ENCODE measurements around the gene CFAP77. TPM values are rescaled to one million over a fixed set of nuclear protein-coding genes. Genes with fewer than 3 reads are reported as not detected.
"Not testable (repeated sequence)": the region's sequence is repeated elsewhere in the genome, so short reads cannot be mapped to it uniquely, and the experiment has no call there.

Gene CFAP77
- total and polyA plus RNA-seq, 10 of the 15 experiments (the other 5 are each of a cell fraction or from before 2014, with no cell fraction given) = 0.33 TPM; not detected in 9

DNA sequence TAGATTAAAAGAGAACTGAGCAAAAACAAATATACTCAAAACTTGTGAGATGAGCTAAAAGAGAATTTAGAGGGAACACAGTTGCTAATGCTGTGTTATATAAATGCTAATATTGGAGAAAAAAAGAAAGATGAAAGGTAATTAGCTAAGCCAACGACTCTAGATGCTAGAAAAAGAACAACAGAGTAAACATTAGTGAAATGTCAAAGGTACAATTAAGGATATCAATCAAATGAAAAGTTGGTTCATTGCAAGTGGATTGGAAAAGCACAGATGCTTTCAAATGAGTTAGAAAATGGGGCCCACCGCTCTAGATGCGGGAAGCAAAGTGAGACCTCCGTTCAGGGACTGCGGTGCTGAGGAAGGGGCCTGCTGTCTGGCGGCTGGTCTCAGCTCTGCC, 154.5 kb downstream of the CFAP77 start:
- SMC1A ChIA-PET (ENCODE audit: uncharacterized antibody, unreplicated experiment) = no interaction called here
- no peaks in the 10 kb centered on the region for H4K20me1 ChIP-seq (ENCODE audit: control insufficient read depth, insufficient read depth)
- no peak for ATAC-seq
- H3K4me1 ChIP-seq (ENCODE audit: control insufficient read depth, insufficient read depth, low read length) = no peaks in the 10 kb centered on the region
- H3K36me3 ChIP-seq (ENCODE audit: control insufficient read depth in 2 of 2, insufficient read depth in 2 of 2, low read length in 1 of 2) = no peaks in the 10 kb centered on the region
- H3K9me3 ChIP-seq (replicated peaks; ENCODE audit: control insufficient read depth, insufficient read depth, low read length) = no peaks in the 10 kb centered on the region
- intact Hi-C loops (cut with micrococcal nuclease; ENCODE audit: unreplicated experiment) (no loop called here), in situ Hi-C loops (cut with MboI) (no loop called here)
- H3K79me2 ChIP-seq (ENCODE audit: control insufficient read depth, insufficient read depth, low read length) = no peaks in the 10 kb centered on the region
- POLR2A ChIA-PET = no interaction called here
- no peak overlapping the region for H3K4me3 ChIP-seq
- RAD21 ChIA-PET (ENCODE audit: unreplicated experiment) = no interaction called here
- H3K9ac ChIP-seq (ENCODE audit: control insufficient read depth, insufficient read depth, low read length) = no peak overlapping the region
- H3K27ac ChIP-seq (ENCODE audit: control insufficient read depth, insufficient read depth) = no peak overlapping the region
- TF ChIP-seq SUZ12 (IDR thresholded peaks at IDR 0.05; ENCODE audit: unreplicated experiment) (no peak), ATF7 (IDR thresholded peaks at IDR 0.05; ENCODE audit: low read depth) (no peak), SRF (IDR thresholded peaks at IDR 0.05; ENCODE audit: low read depth in 2 of 2, low read length in 2 of 2) (no peak), ZBED1 (IDR thresholded peaks at IDR 0.05; ENCODE audit: borderline replicate concordance) (no peak), CEBPB (IDR thresholded peaks at IDR 0.05; ENCODE audit: borderline replicate concordance in 1 of 2, low read depth in 2 of 2, low read length in 2 of 2) (no peak), TCF7 (IDR thresholded peaks at IDR 0.05; ENCODE audit: borderline replicate concordance) (no peak)
- TF ChIP-seq, protein P1, sequence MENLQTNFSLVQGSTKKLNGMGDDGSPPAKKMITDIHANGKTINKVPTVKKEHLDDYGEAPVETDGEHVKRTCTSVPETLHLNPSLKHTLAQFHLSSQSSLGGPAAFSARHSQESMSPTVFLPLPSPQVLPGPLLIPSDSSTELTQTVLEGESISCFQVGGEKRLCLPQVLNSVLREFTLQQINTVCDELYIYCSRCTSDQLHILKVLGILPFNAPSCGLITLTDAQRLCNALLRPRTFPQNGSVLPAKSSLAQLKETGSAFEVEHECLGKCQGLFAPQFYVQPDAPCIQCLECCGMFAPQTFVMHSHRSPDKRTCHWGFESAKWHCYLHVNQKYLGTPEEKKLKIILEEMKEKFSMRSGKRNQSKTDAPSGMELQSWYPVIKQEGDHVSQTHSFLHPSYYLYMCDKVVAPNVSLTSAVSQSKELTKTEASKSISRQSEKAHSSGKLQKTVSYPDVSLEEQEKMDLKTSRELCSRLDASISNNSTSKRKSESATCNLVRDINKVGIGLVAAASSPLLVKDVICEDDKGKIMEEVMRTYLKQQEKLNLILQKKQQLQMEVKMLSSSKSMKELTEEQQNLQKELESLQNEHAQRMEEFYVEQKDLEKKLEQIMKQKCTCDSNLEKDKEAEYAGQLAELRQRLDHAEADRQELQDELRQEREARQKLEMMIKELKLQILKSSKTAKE (IDR thresholded peaks at IDR 0.05; ENCODE audit: low read depth, poor library complexity, severe bottlenecking) = no peak
- TF ChIP-seq, protein P2, sequence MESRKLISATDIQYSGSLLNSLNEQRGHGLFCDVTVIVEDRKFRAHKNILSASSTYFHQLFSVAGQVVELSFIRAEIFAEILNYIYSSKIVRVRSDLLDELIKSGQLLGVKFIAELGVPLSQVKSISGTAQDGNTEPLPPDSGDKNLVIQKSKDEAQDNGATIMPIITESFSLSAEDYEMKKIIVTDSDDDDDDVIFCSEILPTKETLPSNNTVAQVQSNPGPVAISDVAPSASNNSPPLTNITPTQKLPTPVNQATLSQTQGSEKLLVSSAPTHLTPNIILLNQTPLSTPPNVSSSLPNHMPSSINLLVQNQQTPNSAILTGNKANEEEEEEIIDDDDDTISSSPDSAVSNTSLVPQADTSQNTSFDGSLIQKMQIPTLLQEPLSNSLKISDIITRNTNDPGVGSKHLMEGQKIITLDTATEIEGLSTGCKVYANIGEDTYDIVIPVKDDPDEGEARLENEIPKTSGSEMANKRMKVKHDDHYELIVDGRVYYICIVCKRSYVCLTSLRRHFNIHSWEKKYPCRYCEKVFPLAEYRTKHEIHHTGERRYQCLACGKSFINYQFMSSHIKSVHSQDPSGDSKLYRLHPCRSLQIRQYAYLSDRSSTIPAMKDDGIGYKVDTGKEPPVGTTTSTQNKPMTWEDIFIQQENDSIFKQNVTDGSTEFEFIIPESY (IDR thresholded peaks at IDR 0.05) = no peak
- TF ChIP-seq, protein P3, sequence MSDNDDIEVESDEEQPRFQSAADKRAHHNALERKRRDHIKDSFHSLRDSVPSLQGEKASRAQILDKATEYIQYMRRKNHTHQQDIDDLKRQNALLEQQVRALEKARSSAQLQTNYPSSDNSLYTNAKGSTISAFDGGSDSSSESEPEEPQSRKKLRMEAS (IDR thresholded peaks at IDR 0.05; ENCODE audit: low read depth, low read length) = no peak
- H2AFZ ChIP-seq (ENCODE audit: control insufficient read depth, low read depth, low read length) = no peak overlapping the region
- no peak overlapping the region for H3K4me2 ChIP-seq (ENCODE audit: control insufficient read depth, insufficient read depth)
- 57% methylated on average over 6 of the region's 6 CpGs for WGBS (ENCODE audit: insufficient coverage, insufficient replicate concordance, low lambda C conversion rate, missing lambda C conversion rate)
- H3K27me3 ChIP-seq (replicated peaks in 1 of 2; ENCODE audit: control insufficient read depth in 2 of 2, insufficient read depth in 2 of 2, low read length in 1 of 2) = peaks cover 0 to 3% of the 10 kb centered on the region in 2 experiments; a peak in 2 of 4 replicates
- DNase-seq (ENCODE audit: low read depth, low spot score) = no peak
- CTCF ChIA-PET = no interaction called here
- BruUV-seq (replicated peaks) = no TSS peak
- no peak for FAIRE-seq

DNA sequence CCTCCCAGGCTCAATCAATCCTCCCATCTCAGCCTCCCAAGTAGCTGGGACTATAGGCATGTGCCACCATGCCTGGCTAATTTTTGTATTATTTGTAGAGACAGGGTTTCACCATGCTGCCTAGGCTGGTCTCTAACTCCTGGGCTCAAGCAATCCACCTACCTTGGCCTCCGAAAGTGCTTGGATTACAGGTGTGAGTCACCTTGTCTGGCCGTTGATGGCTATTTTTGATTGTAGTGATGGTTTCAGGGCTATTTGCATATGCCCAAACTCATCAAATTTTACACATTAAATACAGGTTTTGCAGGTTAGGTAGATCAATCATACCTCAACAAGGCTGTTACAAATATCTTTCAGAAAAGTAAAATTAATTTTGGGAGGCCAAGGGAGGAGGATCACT, 158.8 kb downstream of the CFAP77 start:
- H3K4me1 ChIP-seq (ENCODE audit: control insufficient read depth, insufficient read depth, low read length); FAIRE-seq; H3K4me2 ChIP-seq (ENCODE audit: control insufficient read depth, insufficient read depth); H4K20me1 ChIP-seq (ENCODE audit: control insufficient read depth, insufficient read depth); BruUV-seq (replicated peaks); H3K79me2 ChIP-seq (ENCODE audit: control insufficient read depth, insufficient read depth, low read length); H3K27me3 ChIP-seq (replicated peaks in 1 of 2; ENCODE audit: control insufficient read depth in 2 of 2, insufficient read depth in 2 of 2, low read length in 1 of 2); H3K4me3 ChIP-seq; DNase-seq (ENCODE audit: low read depth, low spot score); H3K9me3 ChIP-seq (replicated peaks; ENCODE audit: control insufficient read depth, insufficient read depth, low read length); POLR2A ChIA-PET; H3K9ac ChIP-seq (ENCODE audit: control insufficient read depth, insufficient read depth, low read length); intact Hi-C loops (cut with micrococcal nuclease; ENCODE audit: unreplicated experiment); H3K36me3 ChIP-seq (ENCODE audit: control insufficient read depth in 2 of 2, insufficient read depth in 2 of 2, low read length in 1 of 2); RAD21 ChIA-PET (ENCODE audit: unreplicated experiment); SMC1A ChIA-PET (ENCODE audit: uncharacterized antibody, unreplicated experiment); H2AFZ ChIP-seq (ENCODE audit: control insufficient read depth, low read depth, low read length); ATAC-seq; H3K27ac ChIP-seq (ENCODE audit: control insufficient read depth, insufficient read depth); in situ Hi-C loops (cut with MboI): not testable (repeated sequence)
- CTCF ChIA-PET = interaction anchor here (1.1 kb wide), 1 partner anchor 9 kb away, joined by 3 read pairs; no protein-coding TSS in a partner anchor
- 0% methylated on average over 2 of the region's 2 CpGs for WGBS (ENCODE audit: insufficient coverage, insufficient replicate concordance, low lambda C conversion rate, missing lambda C conversion rate)
